Epidermal melanocyte (primary cell): ENCODE measurements around the gene MAGEC1.
"Not testable (repeated sequence)": the region's sequence is repeated elsewhere in the genome, so short reads cannot be mapped to it uniquely, and the experiment has no call there.

Experiments used
- DNase-seq: peaks from one replicate; pipeline ENCODE4 v3.0.0; 2011; ENCODE audit warnings: low spot score; ENCODE audit not compliant: insufficient read length

The MAGEC1 gene

GRCh38 chrX:141903400-141904155, at the start of gene MAGEC1:
Gene MAGEC1 (plus strand): TSS chrX:141903894. CDS start chrX:141905073, 1,179 bp downstream.
- DNase-seq: no peak

GRCh38 chrX:141857479-141857878, 46.2 kb upstream of the MAGEC1 start:
- no peak for DNase-seq

- DNase-seq: no peak
Observed at GRCh38 chrX:141879616-141880015, 24.1 kb upstream of the MAGEC1 start.

GRCh38 chrX:141888811-141889210, 14.9 kb upstream of the MAGEC1 start:
- not testable (repeated sequence) for DNase-seq

GRCh38 chrX:141894733-141895132, 9.0 kb upstream of the MAGEC1 start:
- DNase-seq: no peak

- DNase-seq: no peak
Observed at GRCh38 chrX:141897690-141898089, 6.0 kb upstream of the MAGEC1 start.

GRCh38 chrX:141902366-141902765, 1.3 kb upstream of the MAGEC1 start:
- no peak for DNase-seq

GRCh38 chrX:141904262-141904661, 568 bp downstream of the MAGEC1 start:
- no peak for DNase-seq

- DNase-seq: no peak
Observed at GRCh38 chrX:141917801-141918200, 14.1 kb downstream of the MAGEC1 start.

GRCh38 chrX:141924293-141924692, 20.6 kb downstream of the MAGEC1 start:
- no peak for DNase-seq

- no peak for DNase-seq
Observed at GRCh38 chrX:141928432-141928831, 24.7 kb downstream of the MAGEC1 start.

- no peak for DNase-seq
Observed at GRCh38 chrX:141934059-141934641, 30.5 kb downstream of the MAGEC1 start.

- DNase-seq: no peak
Observed at GRCh38 chrX:141935645-141936044, 32.0 kb downstream of the MAGEC1 start.

- no peak for DNase-seq
Observed at GRCh38 chrX:141936080-141936479, 32.4 kb downstream of the MAGEC1 start.

GRCh38 chrX:141941234-141941633, 37.5 kb downstream of the MAGEC1 start:
- DNase-seq: no peak

GRCh38 chrX:141945426-141945825, 41.7 kb downstream of the MAGEC1 start:
- no peak for DNase-seq

GRCh38 chrX:141947350-141947749, 43.7 kb downstream of the MAGEC1 start:
- no peak for DNase-seq

- no peak for DNase-seq
Observed at GRCh38 chrX:141952603-141953002, 48.9 kb downstream of the MAGEC1 start.

GRCh38 chrX:141958675-141959074, 55.0 kb downstream of the MAGEC1 start:
- no peak for DNase-seq
